HepG2 (cell line): Measurements from ENCODE around the gene SPRYD3. TPM values are rescaled to one million over a fixed set of nuclear protein-coding genes. Genes with fewer than 3 reads are reported as not detected.

Experiments
- ADNP ChIP-seq: sonication (generic); formaldehyde crosslinking; IDR thresholded peaks from 2 replicates; pipeline ENCODE4 v1.4.0; 2020; ENCODE audit warnings: missing genetic modification reagents
- ATF7-NPFF ChIP-seq: sonication (generic); formaldehyde crosslinking; IDR thresholded peaks from 2 replicates; pipeline ENCODE4 v1.8.1; 2023; ENCODE audit warnings: mild to moderate bottlenecking, low read depth, missing genetic modification reagents, moderate library complexity
- EP300 ChIP-seq, 3 experiments: sonication (generic) in 1 of 3; formaldehyde crosslinking in 1 of 3; IDR thresholded peaks; 2 replicates each; pipeline versions ENCODE4 v1.5.1 to v1.6.1; 2011 to 2020; ENCODE audit warnings: low read depth in 2 of 3, low read length in 2 of 3, borderline replicate concordance in 1 of 3, improper control_type of control experiment in 1 of 3, mild to moderate bottlenecking in 1 of 3, missing genetic modification reagents in 1 of 3, moderate library complexity in 1 of 3
- FOXK1 ChIP-seq: sonication (generic); formaldehyde crosslinking; IDR thresholded peaks from 2 replicates; pipeline ENCODE4 v1.4.0; 2020; ENCODE audit warnings: low read depth, missing genetic modification reagents, borderline replicate concordance
- FOXM1 ChIP-seq: sonication (generic); formaldehyde crosslinking; IDR thresholded peaks from 2 replicates; pipeline ENCODE4 v1.5.0; 2020; ENCODE audit warnings: missing genetic modification reagents
- FOXP1 ChIP-seq, 2 experiments: fragments of 450-650 bp in 1 of 2; IDR thresholded peaks; 2 replicates each; pipeline ENCODE4 v1.6.1; 2017 to 2018; ENCODE audit warnings: antibody characterized with exemption in 1 of 2
- GTF2F1 ChIP-seq: fragments of 150-350 bp; IDR thresholded peaks from 2 replicates; pipeline ENCODE4 v1.6.1; 2014; ENCODE audit warnings: low read length
- HHEX ChIP-seq: IDR thresholded peaks from 2 replicates; pipeline ENCODE4 v1.6.1; 2016; ENCODE audit warnings: control low read depth
- HMGA1 ChIP-seq: sonication (generic); formaldehyde crosslinking; conservative IDR thresholded peaks from 2 replicates; pipeline ENCODE4 v1.4.0; 2020; ENCODE audit warnings: missing genetic modification reagents
- HOXA9 ChIP-seq: sonication (generic); formaldehyde crosslinking; IDR thresholded peaks from 2 replicates; pipeline ENCODE4 v1.8.1; 2022; ENCODE audit warnings: missing genetic modification reagents, mild to moderate bottlenecking, moderate library complexity, borderline replicate concordance
- MBD4 ChIP-seq: IDR thresholded peaks from 2 replicates; pipeline ENCODE4 v1.6.1; 2012; ENCODE audit warnings: low read length, inconsistent platforms, borderline replicate concordance
- MIER3 ChIP-seq: IDR thresholded peaks from 2 replicates; pipeline ENCODE4 v1.6.1; 2016; ENCODE audit warnings: missing compliant biosample characterization, borderline replicate concordance
- NAIF1 ChIP-seq: sonication (generic); formaldehyde crosslinking; IDR thresholded peaks from 2 replicates; pipeline ENCODE4 v1.5.0; 2020; ENCODE audit warnings: mild to moderate bottlenecking, missing genetic modification reagents, borderline replicate concordance
- NFE2L1 ChIP-seq: sonication (generic); formaldehyde crosslinking; IDR thresholded peaks from 2 replicates; pipeline ENCODE4 v1.4.0; 2020; ENCODE audit warnings: missing genetic modification reagents, mild to moderate bottlenecking, borderline replicate concordance
- RFX5 ChIP-seq: IDR thresholded peaks from 2 replicates; pipeline ENCODE4 v1.6.1; 2011; ENCODE audit warnings: low read depth, low read length, improper control_type of control experiment
- RFXAP ChIP-seq: sonication (generic); formaldehyde crosslinking; IDR thresholded peaks from 2 replicates; pipeline ENCODE4 v1.4.0; 2020; ENCODE audit warnings: missing genetic modification reagents, borderline replicate concordance
- SIN3B ChIP-seq: fragments of 150-350 bp; IDR thresholded peaks from 2 replicates; pipeline ENCODE4 v1.6.1; 2014; ENCODE audit warnings: low read length
- TCF7 ChIP-seq: sonication (generic); IDR thresholded peaks from 2 replicates; pipeline ENCODE4 v1.6.1; 2016; ENCODE audit warnings: antibody characterized with exemption, low read depth
- THYN1 ChIP-seq: sonication (generic); formaldehyde crosslinking; IDR thresholded peaks from 2 replicates; pipeline ENCODE4 v1.8.1; 2023; ENCODE audit warnings: low read depth, mild to moderate bottlenecking, moderate library complexity, missing genetic modification reagents, borderline replicate concordance
- TOE1 ChIP-seq: sonication (generic); formaldehyde crosslinking; IDR thresholded peaks from 2 replicates; pipeline ENCODE4 v1.4.0; 2020; ENCODE audit warnings: mild to moderate bottlenecking, missing genetic modification reagents
- WIZ ChIP-seq: sonication (generic); formaldehyde crosslinking; IDR thresholded peaks from 2 replicates; pipeline ENCODE4 v1.5.1; 2020; ENCODE audit warnings: mild to moderate bottlenecking, missing genetic modification reagents
- ZFP36 ChIP-seq: fragments of 150-350 bp; IDR thresholded peaks from 2 replicates; pipeline ENCODE4 v1.6.1; 2018; ENCODE audit warnings: borderline replicate concordance, low read length, low read depth; ENCODE audit not compliant: partially characterized antibody
- ZNF101 ChIP-seq: sonication (generic); formaldehyde crosslinking; IDR thresholded peaks from 2 replicates; pipeline ENCODE4 v1.4.0; 2020; ENCODE audit warnings: mild to moderate bottlenecking, low read depth, missing genetic modification reagents, borderline replicate concordance
- ZNF251 ChIP-seq: sonication (generic); formaldehyde crosslinking; IDR thresholded peaks from 2 replicates; pipeline ENCODE4 v1.9.0; 2021; ENCODE audit warnings: mild to moderate bottlenecking, missing genetic modification reagents
- ZNF331 ChIP-seq: sonication (generic); formaldehyde crosslinking; IDR thresholded peaks from 2 replicates; pipeline ENCODE4 v1.4.0; 2020; ENCODE audit warnings: missing genetic modification reagents
- ZNF333 ChIP-seq: sonication (generic); formaldehyde crosslinking; IDR thresholded peaks from 2 replicates; pipeline ENCODE4 v1.4.0; 2020; ENCODE audit warnings: mild to moderate bottlenecking, missing genetic modification reagents, borderline replicate concordance
- ZNF350 ChIP-seq: sonication (generic); formaldehyde crosslinking; IDR thresholded peaks from 2 replicates; pipeline ENCODE4 v1.4.0; 2020; ENCODE audit warnings: mild to moderate bottlenecking, low read depth, missing genetic modification reagents, borderline replicate concordance
- ZNF354B ChIP-seq: sonication (generic); formaldehyde crosslinking; IDR thresholded peaks from 2 replicates; pipeline ENCODE4 v1.8.0; 2022; ENCODE audit warnings: mild to moderate bottlenecking, missing genetic modification reagents
- ZNF558 ChIP-seq: sonication (generic); formaldehyde crosslinking; IDR thresholded peaks from 2 replicates; pipeline ENCODE4 v1.9.0; 2022; ENCODE audit warnings: mild to moderate bottlenecking, missing genetic modification reagents, borderline replicate concordance
- polyA plus RNA-seq, 8 experiments: library from polyadenylated mRNA; depleted of rRNA in 3 of 8; stranded (reverse) in 7 of 8; unstranded in 1 of 8; fragments of >200 nt; fragmentation: Illumina TruSeq in 4 of 8; extraction: Trizol in 4 of 8; gene quantifications; 2 replicates each; pipeline versions ENCODE4 v1.2.1 to v1.2.3, GENCODE V29; 2011 to 2016; ENCODE audit warnings: low read depth in 4 of 8, missing spikeins in 1 of 8, mixed read lengths in 1 of 8; ENCODE audit not compliant: insufficient read depth in 1 of 8
- total RNA-seq, 5 experiments: library from RNA; depleted of rRNA; stranded (reverse); fragments of >200 nt; fragmentation: Illumina TruSeq; extraction: Trizol; gene quantifications; 2 replicates each; pipeline ENCODE4 v1.2.3, GENCODE V29; 2016; ENCODE audit warnings: low read depth in 1 of 5
- TF ChIP-seq, protein P1 (sequence below): IDR thresholded peaks from 2 replicates; pipeline ENCODE4 v1.6.1; 2012; ENCODE audit warnings: inconsistent platforms
- TF ChIP-seq, protein P2 (sequence below): sonication (generic); formaldehyde crosslinking; IDR thresholded peaks from 2 replicates; pipeline ENCODE4 v1.8.1; 2023; ENCODE audit warnings: mild to moderate bottlenecking, missing genetic modification reagents

Gene SPRYD3
- total and polyA plus RNA-seq, 2 of the 13 experiments (the other 11 are each of a cell fraction or from before 2014, with no cell fraction given): 9.0 to 9.2 TPM

DNA sequence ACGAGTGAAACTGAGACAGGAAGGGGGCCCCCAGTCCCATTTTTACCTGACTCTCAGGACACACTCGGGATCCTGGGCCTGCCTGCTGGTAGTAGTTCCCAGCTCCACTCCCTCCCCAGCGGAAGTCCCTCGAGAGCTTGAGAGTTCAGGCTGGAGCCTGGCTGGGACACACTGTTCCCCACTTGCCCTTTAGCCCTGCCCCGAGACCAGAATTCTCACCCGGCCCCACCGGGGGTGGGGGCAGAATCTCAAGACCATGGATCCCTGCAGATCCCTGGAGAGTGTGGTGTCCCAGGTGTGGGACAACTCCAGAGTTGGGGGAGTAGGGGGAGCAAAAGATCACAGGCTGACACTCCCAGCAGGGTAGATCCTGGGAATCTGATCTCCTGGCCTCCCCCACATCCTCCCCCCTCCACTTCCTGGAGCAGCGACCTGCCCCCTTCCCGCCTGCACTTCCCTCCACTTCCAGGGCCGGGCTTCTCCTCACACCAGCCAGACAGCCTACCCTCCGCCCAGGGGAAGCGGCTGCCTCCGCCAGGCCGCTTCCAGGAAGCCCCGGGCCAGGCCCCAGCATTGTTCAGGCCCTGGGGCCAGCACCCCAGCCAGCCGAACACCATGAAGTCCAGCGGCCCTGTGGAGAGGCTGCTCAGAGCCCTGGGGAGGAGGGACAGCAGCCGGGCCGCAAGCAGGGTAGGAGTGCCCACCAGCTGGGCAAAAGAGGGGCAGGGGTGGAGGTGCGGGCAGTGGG lies 29.4 kb downstream of the SPRYD3 start, which contains the start of gene TNS2 (continued):
- TF ChIP-seq ZNF350 (0 out of 2 replicates have a peak, but pooled peaks have one; percentile 34), ZNF331 (CRISPR knock-in tag) (no peak), ZFP36 (no peak), HMGA1 (CRISPR knock-in tag) (no peak), FOXM1 (CRISPR knock-in tag) (no peak), TCF7 (no peak), HHEX (CRISPR knock-in tag) (no peak), RFX5 (no peak), TOE1 (CRISPR knock-in tag) (no peak), NAIF1 (CRISPR knock-in tag) (no peak), ADNP (CRISPR knock-in tag) (no peak), THYN1 (CRISPR knock-in tag) (no peak), FOXK1 (CRISPR knock-in tag) (no peak), ATF7-NPFF (CRISPR knock-in tag) (peak; percentile 28; the same call in 1 of the 2 replicates), GTF2F1 (no peak), RFXAP (CRISPR knock-in tag) (no peak; the same call in 1 of the 2 replicates), SIN3B (no peak), WIZ (no peak), MBD4 (no peak), FOXP1 (IDR thresholded peaks at IDR 0.05) (no peak), FOXP1 (CRISPR knock-in tag; IDR thresholded peaks at IDR 0.05) (no peak), ZNF354B (CRISPR knock-in tag) (no peak), NFE2L1 (CRISPR knock-in tag) (no peak), HOXA9 (no peak), ZNF558 (no peak), EP300 (IDR thresholded peaks at IDR 0.05; ENCODE audit: low read depth in 2 of 2, low read length in 2 of 2) (peak in 1 of 2 experiments; percentile 31; a peak in 1 of 4 replicates), EP300 (CRISPR knock-in tag; IDR thresholded peaks at IDR 0.05; ENCODE audit: borderline replicate concordance) (no peak), ZNF251 (CRISPR knock-in tag) (no peak), MIER3 (CRISPR knock-in tag) (no peak), ZNF333 (CRISPR knock-in tag) (no peak), ZNF101 (CRISPR knock-in tag) (no peak)
- TF ChIP-seq, protein P1, sequence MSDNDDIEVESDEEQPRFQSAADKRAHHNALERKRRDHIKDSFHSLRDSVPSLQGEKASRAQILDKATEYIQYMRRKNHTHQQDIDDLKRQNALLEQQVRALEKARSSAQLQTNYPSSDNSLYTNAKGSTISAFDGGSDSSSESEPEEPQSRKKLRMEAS: no peak
- TF ChIP-seq, protein P2, sequence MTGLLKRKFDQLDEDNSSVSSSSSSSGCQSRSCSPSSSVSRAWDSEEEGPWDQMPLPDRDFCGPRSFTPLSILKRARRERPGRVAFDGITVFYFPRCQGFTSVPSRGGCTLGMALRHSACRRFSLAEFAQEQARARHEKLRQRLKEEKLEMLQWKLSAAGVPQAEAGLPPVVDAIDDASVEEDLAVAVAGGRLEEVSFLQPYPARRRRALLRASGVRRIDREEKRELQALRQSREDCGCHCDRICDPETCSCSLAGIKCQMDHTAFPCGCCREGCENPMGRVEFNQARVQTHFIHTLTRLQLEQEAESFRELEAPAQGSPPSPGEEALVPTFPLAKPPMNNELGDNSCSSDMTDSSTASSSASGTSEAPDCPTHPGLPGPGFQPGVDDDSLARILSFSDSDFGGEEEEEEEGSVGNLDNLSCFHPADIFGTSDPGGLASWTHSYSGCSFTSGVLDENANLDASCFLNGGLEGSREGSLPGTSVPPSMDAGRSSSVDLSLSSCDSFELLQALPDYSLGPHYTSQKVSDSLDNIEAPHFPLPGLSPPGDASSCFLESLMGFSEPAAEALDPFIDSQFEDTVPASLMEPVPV (CRISPR knock-in tag): no peak; the same call in 1 of the 2 replicates
